ENCODE data around the gene HINT2.
A peak's percentile ranks its signal among the peaks of the same experiment; 100 is the strongest.

Gene HINT2

DNA sequence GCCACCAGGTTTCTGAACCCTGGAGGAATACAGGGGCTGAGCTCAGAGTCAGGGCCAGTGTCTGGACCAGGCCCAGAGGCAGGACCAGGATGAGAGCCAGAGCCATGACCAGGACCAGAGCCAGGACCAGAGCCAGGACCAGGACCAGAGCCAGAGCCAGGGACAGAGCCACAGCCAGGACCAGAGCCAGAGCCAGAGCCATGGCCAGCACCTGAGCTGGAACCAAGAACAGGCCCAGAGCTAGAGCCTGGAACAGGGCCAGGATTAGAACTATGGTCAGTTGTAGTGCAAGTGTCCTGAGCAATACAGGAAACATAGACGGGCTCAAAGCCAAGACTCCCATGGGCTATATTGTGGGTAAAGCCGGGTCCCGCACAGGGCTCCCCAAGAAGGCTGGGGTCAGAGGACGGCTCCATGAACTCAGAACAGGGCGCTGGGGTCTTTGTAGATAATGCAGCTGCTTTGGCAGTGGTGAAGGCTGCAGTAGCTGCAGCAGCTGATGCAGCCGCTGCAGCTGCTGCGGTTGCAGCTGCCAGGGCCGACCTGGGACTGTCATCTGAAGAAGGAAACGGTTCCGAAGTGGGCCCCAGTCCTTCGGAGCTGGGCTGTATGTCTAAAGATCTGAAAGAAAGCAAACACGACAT is 3.3 kb downstream of the HINT2 start:
- DNase-seq: no peak

DNA sequence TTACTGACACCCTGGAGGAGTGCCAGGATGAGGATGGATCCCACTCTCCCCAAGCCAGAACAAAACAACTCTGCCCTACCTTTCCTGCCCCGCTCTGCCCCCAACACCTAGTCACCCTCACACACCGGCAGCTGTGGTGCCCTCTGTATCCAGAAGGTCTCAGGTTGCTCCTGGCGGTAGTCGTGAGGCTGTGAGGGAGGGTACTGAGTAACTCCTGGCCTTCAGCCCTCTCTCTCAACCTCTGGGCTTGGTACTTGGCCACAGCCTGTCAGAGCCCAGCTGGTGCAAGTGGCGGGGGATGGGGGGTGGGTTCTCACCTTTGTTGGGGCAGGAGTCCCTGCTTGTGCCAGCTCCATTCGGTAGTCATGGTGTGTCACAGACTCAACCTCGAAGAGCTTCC is 4.7 kb downstream of the HINT2 start:
- DNase-seq: no peak

DNA sequence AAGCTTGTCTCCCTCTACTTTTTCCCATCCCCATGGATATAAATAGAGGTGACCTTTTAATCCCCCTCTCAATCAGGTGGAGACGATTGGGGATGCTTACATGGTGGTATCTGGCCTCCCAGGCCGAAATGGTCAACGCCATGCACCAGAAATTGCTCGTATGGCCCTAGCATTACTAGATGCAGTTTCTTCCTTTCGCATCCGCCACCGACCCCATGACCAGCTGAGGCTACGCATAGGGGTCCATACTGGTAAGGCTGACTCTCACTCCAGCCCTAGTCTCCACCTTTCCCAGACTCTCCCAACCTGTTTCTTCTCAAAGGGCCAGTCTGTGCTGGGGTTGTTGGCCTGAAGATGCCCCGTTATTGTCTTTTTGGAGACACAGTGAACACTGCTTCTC is 6.4 kb downstream of the HINT2 start:
- no peak for DNase-seq

DNA sequence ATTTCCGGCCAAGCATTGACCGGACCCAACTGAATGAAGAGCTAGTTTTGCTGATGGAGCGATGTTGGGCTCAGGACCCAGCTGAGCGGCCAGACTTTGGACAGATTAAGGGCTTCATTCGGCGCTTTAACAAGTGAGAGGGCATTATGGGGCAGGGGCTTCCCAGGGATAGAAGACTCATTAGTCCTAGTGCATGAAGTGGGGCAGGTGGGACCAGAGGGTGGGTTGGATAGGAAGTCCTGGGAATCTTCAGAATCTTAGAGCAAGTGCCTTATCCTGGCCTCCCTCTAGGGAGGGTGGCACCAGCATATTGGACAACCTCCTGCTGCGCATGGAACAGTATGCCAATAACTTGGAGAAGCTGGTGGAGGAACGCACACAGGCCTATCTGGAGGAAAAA is 8.7 kb downstream of the HINT2 start:
- DNase-seq: no peak

DNA sequence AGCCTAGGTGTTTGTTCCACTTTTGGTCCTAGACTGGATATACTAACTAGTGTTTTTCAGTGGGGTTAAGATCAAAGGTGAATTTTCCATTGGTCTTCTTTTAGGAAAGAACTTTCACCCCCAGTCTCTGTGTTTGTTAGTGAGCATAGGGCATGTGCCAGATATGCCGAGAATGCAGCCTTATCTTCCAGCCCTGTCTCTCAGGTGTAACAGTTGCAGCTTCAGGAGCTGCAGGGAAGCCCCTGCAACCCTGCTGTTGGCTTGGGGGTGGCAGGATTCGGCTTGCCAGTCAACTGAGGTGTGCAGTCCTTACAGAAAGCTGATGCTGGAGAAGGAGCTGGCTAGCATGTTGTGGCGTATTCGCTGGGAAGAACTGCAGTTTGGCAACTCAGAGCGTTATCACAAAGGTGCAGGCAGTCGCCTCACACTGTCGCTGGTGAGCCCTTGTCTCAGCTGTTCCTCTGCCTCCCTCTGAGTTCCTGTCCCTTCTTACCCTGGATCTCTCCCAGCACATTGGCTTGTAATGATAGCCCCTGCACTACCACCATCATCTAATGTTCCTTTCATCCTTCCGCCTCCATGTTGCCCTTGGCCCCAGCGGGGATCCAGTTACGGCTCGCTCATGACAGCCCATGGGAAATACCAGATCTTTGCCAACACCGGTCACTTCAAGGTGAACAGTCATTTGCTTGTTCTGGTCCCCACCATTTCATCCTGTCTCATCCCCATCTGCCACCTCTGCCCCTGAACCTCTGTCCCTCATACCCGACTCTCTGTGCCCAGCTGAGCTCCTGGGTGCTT is 13.3 kb downstream of the HINT2 start:
- DNase-seq: no peak

DNA sequence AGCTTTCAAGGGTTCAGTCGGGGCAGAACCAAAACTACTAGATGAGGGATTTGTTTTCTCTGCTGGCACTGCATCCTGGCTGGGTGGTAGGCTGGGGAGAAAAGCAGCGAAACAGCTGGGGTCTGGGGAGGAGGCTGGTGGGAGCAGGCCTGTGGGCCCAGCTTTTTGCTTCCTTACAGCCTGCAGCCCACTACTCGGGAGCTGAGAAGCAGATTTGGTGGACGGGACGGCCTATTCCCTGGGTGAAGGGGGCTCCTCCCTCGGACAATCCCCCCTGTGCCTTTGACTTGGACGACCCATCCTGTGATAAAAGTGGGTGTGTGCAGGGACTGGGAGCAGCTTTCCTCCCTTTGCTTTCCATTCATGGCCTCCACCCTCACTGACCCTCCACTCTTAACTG is 14.3 kb downstream of the HINT2 start:
- no peak for DNase-seq

DNA sequence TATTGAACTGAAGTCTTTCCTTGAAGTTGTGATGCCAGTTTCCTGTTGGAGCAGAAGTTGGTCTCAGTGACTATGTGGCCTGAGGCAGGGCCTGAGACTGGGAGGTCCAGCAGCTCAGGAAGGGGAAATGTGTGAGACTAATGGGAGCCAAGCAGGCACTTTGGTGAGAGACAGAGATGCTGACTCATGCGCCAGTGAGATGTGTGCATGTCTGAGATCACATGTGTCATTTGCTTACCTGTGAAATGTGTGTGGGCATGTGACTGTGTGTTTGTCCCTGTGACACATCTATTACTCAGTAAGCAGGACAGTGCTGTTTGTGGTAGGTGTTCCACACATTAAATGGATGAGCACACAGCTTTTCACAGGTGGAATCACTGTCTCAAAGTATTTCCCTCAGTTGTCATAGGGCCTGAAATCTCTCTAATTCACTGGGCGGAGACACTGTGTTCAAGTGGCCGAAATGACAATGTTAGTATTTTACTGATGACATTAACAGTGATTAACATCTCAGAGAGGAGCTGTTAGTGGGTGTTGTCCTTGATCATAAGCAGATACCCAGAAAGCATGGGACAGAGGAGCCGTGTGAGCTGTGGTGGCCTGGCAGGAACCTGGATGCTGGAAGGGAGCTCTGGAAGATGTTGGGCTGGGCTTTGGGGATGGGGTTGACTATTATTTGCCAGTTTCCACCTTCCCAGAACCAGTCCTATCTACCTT is 16.0 kb downstream of the HINT2 start:
- no peak for DNase-seq

DNA sequence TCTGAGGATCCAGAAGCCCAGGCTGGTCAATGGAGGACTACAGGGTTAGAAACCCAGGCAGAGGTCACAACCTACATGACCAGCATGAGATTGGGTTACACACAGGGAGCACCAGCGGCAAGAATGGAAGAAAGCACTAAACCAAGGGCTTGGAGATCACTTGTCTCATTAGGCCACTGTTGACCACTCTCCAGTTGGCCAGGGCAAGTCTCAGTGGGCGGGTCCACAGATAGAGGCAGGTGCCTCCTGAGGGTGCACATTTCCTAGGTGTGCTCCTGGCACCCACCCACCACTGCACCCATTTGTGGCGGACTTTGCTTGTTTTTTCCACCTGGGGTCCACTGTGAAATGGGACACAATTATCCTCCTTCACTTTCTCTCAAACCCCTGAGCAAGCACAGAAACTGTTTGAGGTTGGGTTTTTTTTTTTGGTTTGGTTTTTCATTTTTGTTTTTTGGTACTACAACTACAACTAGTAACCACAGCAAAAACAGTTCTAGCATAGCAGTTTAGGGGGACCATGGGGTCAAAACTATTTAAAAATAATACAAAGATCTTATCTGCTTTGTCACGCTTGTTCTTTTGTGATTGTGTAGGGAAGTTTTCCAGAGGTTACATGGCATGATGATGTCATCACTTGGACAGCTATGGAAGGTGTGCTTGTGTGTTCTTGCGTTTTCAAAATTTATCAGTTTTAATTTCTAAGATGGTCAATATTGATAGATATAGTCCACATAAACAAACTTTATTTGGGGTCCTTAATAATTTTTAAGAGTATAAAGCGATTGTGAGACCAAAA is 17.3 kb downstream of the HINT2 start:
- no peak for DNase-seq

DNA sequence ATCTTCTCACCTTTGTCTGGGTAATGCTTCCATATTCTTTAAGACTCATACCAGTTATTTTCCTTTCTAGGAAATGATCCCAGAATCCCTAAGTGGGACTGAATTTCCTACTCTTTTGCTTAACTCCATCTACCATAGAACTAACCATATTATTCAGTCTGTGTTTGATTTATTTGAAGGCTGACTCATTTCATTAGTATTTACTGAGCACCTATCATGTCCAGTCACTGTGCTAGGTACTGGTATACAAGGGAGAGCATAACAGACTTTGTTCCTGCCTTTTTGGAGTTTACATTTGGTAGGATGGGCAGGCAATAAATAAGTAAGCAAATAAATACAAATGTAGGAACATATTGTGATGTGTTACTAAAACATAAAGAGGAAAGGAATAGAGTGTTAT is 19.1 kb downstream of the HINT2 start:
- DNase-seq: no peak

DNA sequence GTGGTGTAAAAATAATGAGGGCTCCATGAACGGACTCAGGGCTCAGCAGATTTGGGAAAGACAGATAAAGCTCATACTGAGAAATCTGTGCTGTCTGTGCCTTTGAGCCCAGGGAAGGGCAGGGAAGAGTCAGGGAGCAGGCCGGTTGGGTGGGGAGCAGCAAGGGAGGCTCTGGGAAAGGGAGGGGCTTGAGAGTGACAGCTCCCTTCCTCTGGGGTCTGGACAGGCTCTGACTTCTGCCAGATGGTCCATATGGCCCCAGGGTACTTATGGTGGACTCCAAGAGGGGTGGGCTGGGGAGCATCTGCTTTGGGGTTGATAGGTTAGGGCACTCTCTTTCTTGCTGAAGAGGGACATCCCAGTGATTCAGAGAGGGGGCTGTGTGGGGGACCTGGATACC is 21.4 kb downstream of the HINT2 start:
- DNase-seq: no peak

DNA sequence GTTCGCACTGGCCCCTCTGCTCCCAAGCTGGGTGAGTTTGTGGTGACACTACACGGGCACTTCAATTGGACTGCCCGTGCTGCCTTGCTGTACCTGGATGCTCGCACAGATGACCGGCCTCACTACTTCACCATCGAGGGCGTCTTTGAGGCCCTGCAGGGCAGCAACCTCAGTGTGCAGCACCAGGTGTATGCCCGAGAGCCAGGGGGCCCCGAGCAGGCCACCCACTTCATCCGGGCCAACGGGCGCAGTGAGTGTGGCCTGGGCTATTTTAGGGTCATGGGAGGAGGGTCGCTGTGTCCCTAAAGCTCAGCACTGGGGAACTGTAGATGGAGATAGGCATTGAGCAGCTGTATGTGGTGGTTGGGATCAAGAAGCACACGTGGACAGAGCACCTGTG is 22.0 kb downstream of the HINT2 start:
- no peak for DNase-seq

DNA sequence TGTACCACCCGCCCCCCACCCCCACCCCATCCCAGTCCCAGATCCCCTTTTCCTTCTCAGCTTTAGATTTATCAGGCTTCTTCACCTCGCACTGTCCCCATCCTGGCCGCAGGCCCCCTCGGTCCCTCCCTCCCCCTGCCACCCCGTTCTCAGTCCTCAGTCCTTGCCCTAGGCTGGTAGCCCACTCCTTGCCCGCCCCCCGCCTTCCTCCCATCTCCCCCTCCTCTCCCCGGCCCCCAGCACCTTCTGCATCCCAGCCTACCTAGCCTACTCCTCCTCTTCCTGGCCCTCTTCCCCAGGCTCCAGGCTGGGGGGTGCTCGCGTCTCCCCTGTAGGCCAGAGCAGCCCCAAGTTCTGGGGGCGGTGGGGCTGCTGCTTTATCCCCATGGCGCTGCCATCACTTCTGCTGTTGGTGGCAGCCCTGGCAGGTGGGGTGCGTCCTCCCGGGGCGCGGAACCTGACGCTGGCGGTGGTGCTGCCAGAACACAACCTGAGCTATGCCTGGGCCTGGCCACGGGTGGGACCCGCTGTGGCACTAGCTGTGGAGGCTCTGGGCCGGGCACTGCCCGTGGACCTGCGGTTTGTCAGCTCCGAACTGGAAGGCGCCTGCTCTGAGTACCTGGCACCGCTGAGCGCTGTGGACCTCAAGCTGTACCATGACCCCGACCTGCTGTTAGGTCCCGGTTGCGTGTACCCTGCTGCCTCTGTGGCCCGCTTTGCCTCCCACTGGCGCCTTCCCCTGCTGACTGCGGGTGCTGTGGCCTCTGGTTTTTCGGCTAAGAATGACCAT is 22.6 kb downstream of the HINT2 start:
- DNase-seq: no peak

DNA sequence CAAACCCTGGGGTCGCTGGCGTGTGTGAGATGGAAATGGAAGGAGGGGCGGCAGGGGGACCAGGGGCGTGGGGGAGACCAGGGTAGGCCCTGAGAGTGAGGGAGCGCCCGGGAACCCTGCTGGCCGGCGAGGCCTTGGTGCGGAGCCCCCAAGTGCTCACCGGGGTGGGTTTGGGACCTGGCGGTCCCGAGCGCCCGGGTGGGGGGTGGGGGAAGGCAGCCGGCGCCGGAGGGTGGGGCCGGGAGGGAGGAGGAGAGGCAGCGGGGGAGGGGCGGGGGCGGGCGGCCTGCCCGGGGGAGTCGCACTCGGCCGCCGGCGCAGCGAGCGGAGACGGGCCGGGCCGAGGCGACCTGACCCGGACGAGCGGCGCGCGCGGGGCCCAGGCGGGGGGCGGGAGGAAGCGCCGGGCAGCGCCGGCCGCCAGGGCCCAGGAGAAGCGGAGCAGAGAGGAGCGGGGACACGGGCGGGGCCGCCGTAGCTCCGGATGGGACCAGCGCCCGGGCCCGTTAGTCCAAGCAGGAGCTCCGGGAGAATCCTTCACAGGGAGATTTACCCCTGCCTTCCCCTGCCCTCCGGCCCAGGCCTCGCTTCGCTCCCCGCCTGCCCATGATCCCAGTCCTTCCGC is 23.4 kb downstream of the HINT2 start, which contains the start of gene NPR2:
NPR2 (plus strand) TSS at position 295 of the 625 bp plus-strand sequence. CDS start 818 bp downstream, outside the sequence.
- no peak for DNase-seq

DNA sequence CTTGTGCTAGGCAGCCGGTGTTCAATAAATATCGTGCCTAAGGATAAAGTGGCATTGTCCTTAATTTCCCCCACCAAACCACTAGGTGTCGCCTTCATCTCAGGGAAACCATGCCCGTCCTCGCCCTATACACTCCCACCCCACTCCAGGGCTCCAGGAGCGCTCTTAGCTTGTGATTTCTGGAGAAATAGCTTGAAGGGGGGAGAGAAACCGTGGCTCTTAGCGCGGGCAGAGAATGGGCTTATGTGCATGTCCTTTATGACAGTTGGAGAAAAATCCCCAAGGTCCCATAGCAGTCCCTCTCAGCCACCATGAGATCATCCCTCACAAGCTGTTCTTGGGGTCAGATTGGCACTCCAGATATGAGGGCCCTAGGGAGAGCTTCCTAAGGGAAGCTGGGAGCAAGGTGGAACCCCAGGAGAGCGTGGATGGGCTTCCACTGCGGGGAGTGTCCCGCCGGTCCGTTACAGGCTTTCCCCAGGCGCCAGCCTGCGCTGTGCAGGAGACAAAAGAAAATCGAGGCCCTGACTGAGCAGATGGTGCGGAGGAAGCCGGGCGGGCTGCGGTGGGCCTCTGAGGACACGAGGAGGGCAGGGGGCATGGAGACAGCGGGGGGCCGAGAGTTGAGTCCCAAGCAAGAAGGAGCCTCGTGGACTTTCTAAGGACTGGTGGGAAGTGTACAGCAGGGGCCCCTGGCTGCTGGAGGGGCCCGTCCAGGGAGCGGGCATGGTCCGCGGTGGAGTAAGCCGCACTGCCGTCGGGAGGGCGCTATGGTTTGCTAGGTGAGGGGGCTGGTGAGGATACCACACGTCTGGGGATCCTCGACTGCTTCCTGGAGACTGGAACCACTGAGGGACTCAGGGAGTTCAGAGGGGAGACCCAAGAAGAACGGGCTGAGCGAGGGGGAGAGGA is 24.2 kb downstream of the HINT2 start:
- DNase-seq: peak; percentile 65

DNA sequence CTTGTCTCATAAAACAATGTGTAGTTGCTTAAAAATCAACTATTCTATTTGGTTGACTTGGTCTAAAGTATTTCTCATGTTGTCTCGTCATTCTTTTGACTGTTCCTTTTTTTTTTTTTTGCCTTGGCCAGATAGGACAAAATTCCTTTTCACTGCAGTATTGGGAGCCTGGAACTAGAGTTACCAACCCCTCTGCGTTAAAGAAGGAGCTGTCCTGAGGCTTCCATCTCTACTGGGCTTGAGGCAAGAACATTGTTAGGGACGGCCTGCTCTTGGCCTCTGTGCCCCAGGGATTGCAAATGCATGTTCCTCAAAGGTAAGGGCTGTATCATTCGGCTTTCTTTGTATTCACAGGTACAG is 24.8 kb downstream of the HINT2 start:
- no peak for DNase-seq

DNA sequence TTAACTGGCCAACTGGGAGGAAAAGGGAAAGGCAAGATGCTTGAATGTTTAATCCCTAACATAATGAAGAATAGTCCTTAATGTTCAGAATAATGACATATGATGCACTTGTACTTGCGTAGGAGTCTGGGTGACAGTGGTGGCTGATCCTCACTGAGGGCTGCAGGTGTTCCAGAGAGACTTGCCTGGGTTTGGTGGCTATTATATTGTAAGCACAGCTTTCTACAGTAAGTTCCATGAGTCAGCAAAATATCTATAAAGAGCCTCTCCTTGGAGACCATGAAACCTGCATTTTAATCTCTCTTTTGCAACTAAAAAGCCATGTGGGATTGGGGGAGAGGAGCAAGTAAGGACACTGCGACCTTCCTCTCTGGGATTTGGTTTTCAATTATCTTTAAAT is 25.3 kb downstream of the HINT2 start:
- no peak for DNase-seq

DNA sequence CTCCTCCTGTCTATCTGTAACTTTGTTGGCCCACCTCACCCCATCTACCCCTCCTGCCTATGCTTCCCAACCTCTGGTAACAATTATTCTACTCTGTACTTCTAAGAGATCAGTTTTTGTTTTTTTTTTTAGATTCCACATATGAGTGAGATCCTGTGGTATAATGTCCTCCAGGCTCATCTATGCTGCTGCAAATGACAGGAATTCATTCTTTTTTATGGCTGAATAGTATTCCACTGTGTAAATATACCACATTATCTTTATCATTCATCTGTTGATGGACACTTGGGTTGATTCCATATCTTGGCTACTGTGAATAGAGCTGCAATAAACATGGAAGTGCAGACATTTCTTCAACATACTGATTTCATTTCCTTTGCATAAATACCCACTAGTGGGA is 31.4 kb downstream of the HINT2 start:
- no peak for DNase-seq

DNA sequence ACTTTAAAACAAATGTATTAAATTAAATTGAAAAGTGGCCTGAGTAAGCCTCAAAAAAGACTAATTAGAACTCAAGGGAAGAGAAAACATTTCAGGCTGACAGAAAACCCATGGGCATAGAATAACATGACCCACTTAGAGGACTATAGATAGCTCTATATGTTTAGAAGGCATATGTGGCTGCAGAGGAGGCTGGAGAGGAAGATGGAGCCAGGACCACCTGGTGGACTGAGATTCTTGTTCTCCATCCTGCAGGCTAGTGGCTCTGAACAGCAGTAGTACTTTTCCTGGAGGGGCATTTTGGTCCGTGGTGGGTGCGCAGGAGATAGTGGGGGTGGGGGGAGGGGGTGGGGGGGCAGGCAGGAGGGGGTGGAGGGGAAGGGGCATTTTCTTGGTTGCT is 33.8 kb downstream of the HINT2 start:
- DNase-seq: no peak

DNA sequence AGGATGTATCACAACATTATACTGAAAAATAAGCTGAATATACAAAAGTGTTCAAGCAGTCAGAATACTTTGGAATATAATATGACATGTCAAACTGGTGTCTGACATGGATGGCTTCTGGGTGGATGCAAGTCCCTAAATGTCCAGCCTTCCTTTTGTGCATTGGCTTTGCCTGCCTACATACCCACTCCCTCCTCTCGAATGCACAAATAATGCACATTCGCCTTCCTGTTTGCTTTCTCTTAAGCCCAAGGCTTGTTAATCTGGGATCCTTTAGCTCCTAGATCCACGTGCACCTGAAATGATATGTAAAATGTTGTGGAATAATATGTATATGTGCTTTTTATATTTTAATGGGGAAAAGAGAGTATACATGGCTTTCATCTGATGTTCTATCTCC is 36.3 kb downstream of the HINT2 start:
- DNase-seq: no peak

DNA sequence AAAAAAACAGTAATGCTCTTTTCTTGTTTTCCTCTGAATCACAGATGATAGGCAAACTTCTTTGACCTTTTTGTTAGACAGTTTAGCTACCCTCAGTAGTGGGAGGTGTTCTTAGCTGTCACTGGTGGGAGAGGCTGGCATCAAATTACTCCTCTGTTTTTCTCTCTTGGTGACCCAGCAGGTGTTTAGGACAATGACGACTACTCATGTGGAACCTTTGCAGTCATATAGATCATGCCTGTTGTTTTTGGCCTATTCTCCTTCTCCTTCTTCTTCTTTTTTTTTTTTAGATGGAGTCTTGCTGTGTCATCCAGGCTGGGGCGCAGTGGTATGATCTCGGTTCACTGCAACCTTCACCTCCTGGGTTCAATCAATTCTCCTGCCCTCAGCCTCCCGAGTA is 38.8 kb downstream of the HINT2 start:
- DNase-seq: peak; percentile 71
